ENCODE measurements around the gene ZBTB37.

- no peak for TF ChIP-seq POLR2A (IDR thresholded peaks at IDR 0.05)
- TF ChIP-seq CTCF (IDR thresholded peaks at IDR 0.05), result no peak
These were observed 11.3 kb upstream of the ZBTB37 start for GRCh38 chr1:173856903-173857302.
